GM19452 (cell line): ENCODE data around the gene ZNF443.
"Not testable (repeated sequence)": the region's sequence is repeated elsewhere in the genome, so short reads cannot be mapped to it uniquely, and the experiment has no call there.

Experiments
- ATAC-seq: cut with Tn5 transposase; IDR thresholded peaks from one replicate; pipeline ENCODE4 v1.9.1; 2021; ENCODE audit not compliant: unreplicated experiment

Gene ZNF443

DNA sequence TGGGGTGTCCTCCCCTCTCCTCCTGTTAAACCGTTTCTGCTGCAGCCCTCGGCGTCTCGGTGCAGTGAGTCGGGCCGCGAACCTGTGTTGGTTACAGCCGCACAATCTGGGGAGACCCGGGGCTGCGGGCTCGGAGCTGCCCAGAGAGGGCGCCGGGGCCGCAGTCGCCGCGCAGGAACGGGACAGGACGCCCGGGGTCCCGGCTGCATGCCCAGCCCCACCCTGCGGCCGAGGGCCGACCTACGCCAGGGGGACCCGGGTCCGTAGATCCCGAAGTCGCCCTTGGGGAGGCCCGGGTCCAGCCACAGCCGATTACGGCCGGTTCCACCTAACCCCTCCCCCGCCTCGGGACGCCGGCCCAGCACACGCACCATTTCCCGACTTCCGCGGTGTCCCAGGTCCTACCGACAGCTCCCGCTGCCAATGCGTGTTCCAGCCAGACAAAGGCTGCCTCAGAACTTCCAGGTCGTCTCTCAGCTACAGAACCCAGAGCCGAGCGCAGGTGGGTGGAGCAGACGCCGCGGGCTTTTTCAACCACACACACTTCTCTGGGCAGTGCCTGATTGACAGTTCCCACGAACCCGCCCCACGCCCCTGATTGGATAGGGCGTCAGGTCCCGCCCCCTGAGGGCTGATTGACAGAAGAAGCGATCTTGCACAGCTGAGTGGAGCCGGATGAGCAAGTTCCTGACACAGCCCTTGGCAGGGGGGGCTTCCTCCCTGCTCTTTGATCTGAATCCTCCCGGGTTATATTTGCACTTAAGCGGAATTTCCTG is at the start of gene ZNF443:
Gene ZNF443, minus strand, starts transcription at position 481 of the 776 bp plus-strand sequence. Its CDS starts 107 bp downstream, at position 374.
- peak; percentile 87 for ATAC-seq

GRCh38 chr19:12486265-12486783 is 45.5 kb upstream of the ZNF443 start:
- ATAC-seq: not testable (repeated sequence)

DNA sequence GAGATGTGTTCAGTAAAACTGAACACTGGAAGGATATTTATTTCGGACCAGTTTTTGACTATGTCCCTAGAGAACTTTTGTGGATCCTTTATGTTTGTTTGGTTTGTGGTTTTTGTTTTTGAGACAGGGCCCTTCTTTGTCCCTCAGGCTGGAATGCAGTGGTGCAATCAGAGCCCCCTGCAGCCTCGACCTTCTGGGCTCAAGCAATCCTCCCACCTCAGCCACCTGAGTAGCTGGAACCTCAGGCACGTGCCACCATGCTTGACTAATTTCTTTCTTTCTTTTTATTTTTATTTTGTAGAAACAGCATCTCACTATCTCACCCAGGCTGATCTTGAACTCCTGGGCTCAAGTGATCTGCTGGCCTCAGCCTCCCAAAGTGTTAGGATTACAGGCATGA is 44.8 kb upstream of the ZNF443 start:
- no peak for ATAC-seq

- peak; percentile 5 for ATAC-seq
Observed at GRCh38 chr19:12485052-12485416, 44.2 kb upstream of the ZNF443 start.

DNA sequence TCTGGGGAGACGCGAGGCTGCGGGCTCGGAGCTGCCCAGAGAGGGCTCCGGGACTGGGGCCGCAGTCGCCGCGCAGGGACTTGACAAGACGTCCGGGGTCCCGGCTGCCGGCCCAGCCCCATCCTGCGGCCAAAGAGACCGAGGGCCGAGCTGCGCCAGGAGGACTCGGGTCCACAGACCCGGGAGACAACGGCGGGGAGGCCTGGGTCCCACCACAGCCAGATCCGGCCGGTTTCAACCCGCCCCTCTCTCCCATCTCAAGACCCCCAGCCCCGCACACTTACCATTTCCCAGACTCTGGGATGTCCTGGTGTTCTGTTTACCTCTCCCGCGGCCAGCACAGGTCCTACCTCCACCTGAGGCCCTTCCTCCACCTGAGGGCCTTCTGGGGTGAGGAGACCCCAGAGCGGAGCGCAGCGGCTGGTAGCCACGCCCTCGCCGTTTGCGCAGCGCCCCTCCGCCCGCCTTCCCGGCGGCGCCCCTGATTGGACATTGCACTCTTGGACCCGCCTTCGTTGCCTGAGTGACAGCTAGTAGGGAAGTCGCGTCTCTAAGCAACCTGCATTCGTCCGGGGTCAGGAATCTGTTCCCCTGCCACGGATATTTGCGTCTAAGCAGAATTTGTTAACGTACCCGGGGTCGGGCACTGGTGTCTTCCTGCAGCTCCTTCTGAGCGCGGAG is 43.7 kb upstream of the ZNF443 start, which contains the start of gene ZNF709:
Gene ZNF709, minus strand, starts transcription at position 446 of the 681 bp plus-strand sequence. Its CDS starts 159 bp downstream, at position 287.
- peak; percentile 95 for ATAC-seq

GRCh38 chr19:12484011-12484370 is 43.2 kb upstream of the ZNF443 start:
- ATAC-seq: no peak

- no peak for ATAC-seq
Observed at GRCh38 chr19:12482509-12482886, 41.7 kb upstream of the ZNF443 start.

GRCh38 chr19:12481781-12482508 is 41.1 kb upstream of the ZNF443 start:
- no peak for ATAC-seq

DNA sequence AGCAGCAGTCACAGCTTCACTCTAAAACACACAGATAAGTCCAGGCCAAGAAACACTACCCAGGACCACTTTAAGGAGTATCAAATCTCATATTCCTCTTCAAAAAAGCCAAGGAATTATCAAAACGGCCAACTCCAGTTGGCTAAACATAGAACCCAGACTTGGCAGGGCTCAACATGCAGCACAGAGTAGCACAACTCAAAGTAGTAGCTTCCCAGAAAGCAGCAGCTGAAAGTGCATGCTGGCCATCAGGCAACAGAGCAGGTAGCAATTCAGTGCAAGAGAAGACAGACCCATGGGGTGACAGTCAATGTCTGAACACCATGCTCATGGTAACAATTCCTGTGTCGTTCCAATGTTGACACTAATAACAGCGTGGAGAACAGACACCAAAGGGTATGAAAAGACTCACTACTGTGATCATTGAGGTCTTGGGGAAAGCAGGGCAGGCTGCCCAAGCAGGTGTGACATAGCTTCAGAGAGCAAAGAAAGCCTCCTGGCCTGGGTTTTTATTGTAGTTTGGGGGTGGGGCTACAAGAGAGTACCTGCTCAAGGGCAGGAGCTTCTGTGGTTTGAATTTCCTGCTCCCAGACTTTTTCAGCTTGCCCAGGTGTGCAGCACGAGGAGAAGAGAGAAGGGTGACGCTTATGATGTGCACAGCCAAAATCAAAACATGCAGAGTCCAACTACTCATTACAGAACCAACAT is 37.6 kb upstream of the ZNF443 start:
- no peak for ATAC-seq

- ATAC-seq: not testable (repeated sequence)
Observed at GRCh38 chr19:12467651-12468050, 26.8 kb upstream of the ZNF443 start.

GRCh38 chr19:12465211-12465610 is 24.4 kb upstream of the ZNF443 start:
- ATAC-seq: no peak

DNA sequence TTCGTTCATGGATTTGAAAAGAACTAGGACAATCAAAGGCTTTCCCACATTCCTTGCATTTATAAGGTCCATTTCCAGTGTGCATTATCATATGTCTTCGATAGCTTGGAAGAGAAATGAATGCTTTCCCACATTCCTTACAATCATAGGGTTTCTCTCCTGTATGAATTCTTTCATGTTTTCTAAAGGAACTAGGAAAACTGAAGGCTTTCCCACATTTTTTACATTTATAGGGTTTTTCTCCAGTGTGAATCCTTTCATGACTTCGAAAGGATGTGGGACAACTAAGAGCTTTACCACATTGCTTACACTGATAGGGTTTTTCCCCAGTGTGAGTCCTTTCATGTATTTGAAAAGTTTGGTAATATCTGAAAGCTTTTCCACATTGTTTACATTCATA is 23.9 kb upstream of the ZNF443 start:
- no peak for ATAC-seq

GRCh38 chr19:12464139-12464538 is 23.3 kb upstream of the ZNF443 start:
- not testable (repeated sequence) for ATAC-seq

DNA sequence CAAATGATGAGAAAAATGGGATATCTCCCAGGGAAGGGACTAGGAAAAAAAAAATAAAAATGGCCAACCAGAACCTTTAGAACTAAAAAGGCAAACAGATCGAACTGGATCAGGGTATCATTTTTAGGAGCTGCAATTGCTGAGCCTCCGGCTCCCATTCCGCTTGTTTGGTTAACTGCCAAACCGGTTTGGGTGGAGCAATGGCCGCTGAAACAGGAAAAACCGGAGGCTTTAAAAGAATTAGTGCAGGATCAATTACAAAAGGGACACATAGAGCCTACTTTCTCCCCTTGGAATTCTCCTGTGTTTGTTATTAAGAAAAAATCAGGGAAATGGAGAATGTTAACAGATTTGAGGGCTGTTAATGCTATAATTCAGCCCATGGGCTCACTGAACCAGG is 12.7 kb upstream of the ZNF443 start:
- no peak for ATAC-seq

- no peak for ATAC-seq
Observed at GRCh38 chr19:12450844-12451243, 10.0 kb upstream of the ZNF443 start.

DNA sequence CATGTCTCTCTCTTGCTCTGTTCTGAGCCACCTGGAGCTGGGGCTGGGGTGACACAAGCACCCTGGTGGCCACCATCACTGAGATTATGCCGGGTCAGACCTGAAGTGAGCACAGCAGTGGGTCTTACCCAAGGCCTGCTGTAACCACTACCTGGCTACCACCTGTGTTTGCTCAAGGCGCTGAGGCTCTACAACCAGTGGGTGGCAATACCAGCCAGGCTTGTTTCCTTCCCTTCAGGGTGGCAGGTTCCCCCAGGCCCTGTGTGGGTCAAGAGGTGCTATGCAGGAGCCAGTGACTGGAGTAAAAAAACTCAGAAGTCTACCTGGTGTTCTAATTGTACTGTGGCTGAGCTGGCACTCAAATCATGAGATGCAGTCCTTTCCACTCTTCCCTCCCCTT is 8.0 kb upstream of the ZNF443 start:
- ATAC-seq: no peak

DNA sequence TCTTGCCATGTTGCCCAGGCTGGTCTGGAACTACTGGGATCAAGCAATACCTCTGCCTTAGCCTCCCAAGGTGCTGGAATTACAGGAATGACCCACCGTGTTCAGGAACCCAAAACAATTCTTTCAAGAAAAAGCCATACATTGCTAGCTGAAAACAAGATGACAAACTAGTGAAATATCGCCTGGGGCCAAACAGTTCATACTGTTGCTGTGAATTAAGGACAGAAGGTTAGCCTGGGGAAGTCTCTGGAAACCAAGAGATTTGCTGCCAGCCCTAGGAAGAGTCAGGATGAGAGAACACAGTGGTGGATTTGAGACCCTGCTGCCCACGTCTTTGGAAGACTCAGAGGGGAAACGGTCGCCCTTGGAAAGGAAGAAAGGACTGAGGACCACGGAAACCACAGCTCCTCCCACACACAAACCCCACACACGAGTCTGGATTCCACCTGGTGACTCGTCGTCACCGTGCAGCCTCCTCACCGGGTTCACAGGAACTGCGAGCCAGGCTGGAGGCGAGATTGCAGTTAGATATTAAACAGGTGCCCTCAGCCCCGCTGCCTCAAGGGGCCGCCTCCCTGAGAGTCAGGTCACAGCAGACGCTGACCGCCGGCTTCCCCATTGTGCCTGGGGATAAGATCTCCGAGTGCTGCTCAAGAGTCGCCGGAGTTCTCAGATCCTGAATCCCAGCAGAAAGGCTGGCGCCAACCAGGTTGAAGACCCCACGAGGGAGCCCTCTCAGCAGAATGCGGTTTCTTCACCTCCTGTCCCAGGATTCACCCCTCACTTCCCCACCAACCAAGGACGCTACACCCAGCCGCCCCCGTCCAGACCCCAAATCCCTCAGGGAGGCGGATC is 908 bp downstream of the ZNF443 start:
- peak; percentile 43 for ATAC-seq

GRCh38 chr19:12430726-12431299 is 10.0 kb downstream of the ZNF443 start:
- not testable (repeated sequence) for ATAC-seq

GRCh38 chr19:12425888-12426274 is 14.9 kb downstream of the ZNF443 start:
- ATAC-seq: no peak
